HG02885 (cell line): ENCODE results near the gene ADAMTSL4.
"Not testable (repeated sequence)": the region's sequence is repeated elsewhere in the genome, so short reads cannot be mapped to it uniquely, and the experiment has no call there.

ENCODE experiments used
- ATAC-seq: cut with Tn5 transposase; IDR thresholded peaks from one replicate; pipeline ENCODE4 v1.9.1; 2021; ENCODE audit warnings: mild to moderate bottlenecking; ENCODE audit not compliant: unreplicated experiment, poor library complexity

Gene ADAMTSL4

GRCh38 chr1:150579945-150580642, 30.9 kb downstream of the ADAMTSL4 start:
- no peak for ATAC-seq

GRCh38 chr1:150580966-150581365, 31.8 kb downstream of the ADAMTSL4 start:
- ATAC-seq = not testable (repeated sequence)

GRCh38 chr1:150581437-150581836, 32.2 kb downstream of the ADAMTSL4 start:
- not testable (repeated sequence) for ATAC-seq

- not testable (repeated sequence) for ATAC-seq
These were observed 32.8 kb downstream of the ADAMTSL4 start for GRCh38 chr1:150581962-150582361.

GRCh38 chr1:150582371-150582770, 33.2 kb downstream of the ADAMTSL4 start:
- no peak for ATAC-seq

GRCh38 chr1:150596095-150596892, 47.1 kb downstream of the ADAMTSL4 start:
- ATAC-seq = no peak

- ATAC-seq = no peak
These were observed 47.8 kb downstream of the ADAMTSL4 start for GRCh38 chr1:150596976-150597375.

- ATAC-seq = not testable (repeated sequence)
These were observed 49.1 kb downstream of the ADAMTSL4 start for GRCh38 chr1:150598346-150598745.

- no peak for ATAC-seq
These were observed 52.3 kb downstream of the ADAMTSL4 start for GRCh38 chr1:150601540-150601939.

- not testable (repeated sequence) for ATAC-seq
These were observed 53.2 kb downstream of the ADAMTSL4 start for GRCh38 chr1:150602372-150602771.

- no peak for ATAC-seq
These were observed 54.5 kb downstream of the ADAMTSL4 start for GRCh38 chr1:150603711-150604110.

DNA sequence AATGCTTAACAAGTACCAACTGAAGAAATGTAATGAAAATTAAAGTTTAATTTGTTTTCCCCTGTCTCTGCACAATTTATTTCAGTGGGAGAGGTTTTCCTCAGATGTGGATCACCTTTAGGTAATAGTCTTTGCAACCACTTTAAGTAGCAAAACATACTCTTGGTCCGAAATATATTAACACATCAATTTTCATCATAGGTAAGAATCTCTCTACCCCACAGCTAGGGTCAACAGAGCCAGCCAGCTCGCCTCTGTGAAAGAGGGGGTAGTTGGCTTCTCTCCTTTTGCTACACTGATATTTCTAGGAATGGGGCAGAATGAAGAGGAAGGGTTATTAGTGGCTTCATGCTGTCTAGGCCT, 55.0 kb downstream of the ADAMTSL4 start:
- no peak for ATAC-seq

GRCh38 chr1:150605451-150605731, 56.2 kb downstream of the ADAMTSL4 start:
- not testable (repeated sequence) for ATAC-seq

- no peak for ATAC-seq
These were observed 57.4 kb downstream of the ADAMTSL4 start for GRCh38 chr1:150606463-150607142.

- no peak for ATAC-seq
These were observed 60.5 kb downstream of the ADAMTSL4 start for GRCh38 chr1:150609732-150610131.
